Pancreas (tissue), 10 donors: ENCODE measurements around the gene AFG3L2. TPM values are rescaled to one million over a fixed set of nuclear protein-coding genes. Genes with fewer than 3 reads are reported as not detected.

ENCODE experiments used
- ATAC-seq, 4 donors: fragments of 200-7000 bp; cut with Tn5 transposase; one replicate each; pipeline versions ENCODE4 v1.8.0 to v1.9.1; 2020; ENCODE audit warnings: mild to moderate bottlenecking in 4 of 4, moderate library complexity in 4 of 4
- DNase-seq, 6 donors: peaks; one replicate each; pipeline ENCODE4 v3.0.0-alpha.2; 2020
- FAIRE-seq: peaks from 2 replicates; lab custom pipeline; 2012; peaks lifted over from hg19 to GRCh38; lab: Jason Lieb, UNC
- H3K27ac ChIP-seq, 4 donors: fragments of 200-600 bp; sonication (generic); 1 replicate in 3 of 4; 2 replicates in 1 of 4; pipeline versions ENCODE4 v1.5.0 to v1.8.0; 2020
- H3K27me3 ChIP-seq, 4 donors: fragments of 200-600 bp; one replicate each; pipeline ENCODE4 v1.8.0; 2021
- H3K36me3 ChIP-seq, 3 donors: fragments of 200-600 bp; sonication (generic) in 1 of 3; one replicate each; pipeline versions ENCODE4 v1.5.0 to v1.8.0; 2020 to 2021
- H3K4me1 ChIP-seq, 3 donors: fragments of 200-600 bp; one replicate each; pipeline ENCODE4 v1.8.0; 2021
- H3K4me3 ChIP-seq, 4 donors: fragments of 200-600 bp; sonication (generic) in 2 of 4; one replicate each; pipeline versions ENCODE4 v1.5.0 to v1.8.0; 2020 to 2021
- H3K9me3 ChIP-seq, 4 donors: fragments of 200-600 bp; one replicate each; pipeline ENCODE4 v1.8.0; 2021
- WGBS, 2 donors: extraction: QIAGEN DNeasy Blood & Tissue Kit; methylation state at CpG; one replicate each; pipeline ENCODE4 v1.1.7; 2013; 5-methylcytosine and 5-hydroxymethylcytosine counted together
- intact Hi-C, 3 donors: fragments of 100-400 bp; cut with DNase I; formaldehyde crosslinking; loops; one replicate each; pipeline versions ENCODE4 v1.11.1 to v1.14.2; 2022
- polyA plus RNA-seq, 2 donors: library from polyadenylated mRNA; stranded (reverse); fragments of 200-250 nt; gene quantifications; one replicate each; pipeline ENCODE4 v1.2.3, GENCODE V29; 2013
- total RNA-seq, 6 donors: library from RNA; stranded (reverse); fragmentation: NEBNext Ultra II Directional in 4 of 6; extraction: Animal tissue kit (Norgen Biotek cat#: 25700) in 4 of 6; gene quantifications; one replicate each; pipeline versions ENCODE4 v1.2.1 to v1.2.4, GENCODE V29; 2021 to 2023
- TF ChIP-seq, protein P1 (sequence below), 4 donors: fragments of 200-600 bp; sonication (generic) in 3 of 4; IDR thresholded peaks; one replicate each; pipeline versions ENCODE4 v1.5.0 to v1.8.0; 2021; ENCODE audit warnings: antibody characterized with exemption in 4 of 4
- donor health status: healthy with polysubstance abuse.
- donor health status: DM: no; HTN: no; CAD: no; lungs with moderate emphysema.
- donor health status: DM: no; HTN: no; CAD: no.
- donor health status: control.
- donor health status: control.
- donor health status: Bipolar disorder and iron deficiency.
- donor health status: DM: yes; HTN: yes; CAD: no.
- donor health status: DM: no; HTN: no; CAD: no.
- donor health status: DM: no; HTN: no; CAD: no.
- donor health status: DM: yes; HTN: yes; CAD: no.

The AFG3L2 gene
- total and polyA plus RNA-seq, 8 donors: 13.6 to 31.1 (median 23.4) TPM

GRCh38 chr18:12279781-12280531 lies 97.1 kb downstream of the AFG3L2 start:
- H3K4me1 ChIP-seq: no peaks in the 10 kb centered on the region
- 83% methylated on average over 16 of the region's 16 CpGs for WGBS, 2 donors
- H3K4me3 ChIP-seq: no peak overlapping the region
- TF ChIP-seq, protein P1, sequence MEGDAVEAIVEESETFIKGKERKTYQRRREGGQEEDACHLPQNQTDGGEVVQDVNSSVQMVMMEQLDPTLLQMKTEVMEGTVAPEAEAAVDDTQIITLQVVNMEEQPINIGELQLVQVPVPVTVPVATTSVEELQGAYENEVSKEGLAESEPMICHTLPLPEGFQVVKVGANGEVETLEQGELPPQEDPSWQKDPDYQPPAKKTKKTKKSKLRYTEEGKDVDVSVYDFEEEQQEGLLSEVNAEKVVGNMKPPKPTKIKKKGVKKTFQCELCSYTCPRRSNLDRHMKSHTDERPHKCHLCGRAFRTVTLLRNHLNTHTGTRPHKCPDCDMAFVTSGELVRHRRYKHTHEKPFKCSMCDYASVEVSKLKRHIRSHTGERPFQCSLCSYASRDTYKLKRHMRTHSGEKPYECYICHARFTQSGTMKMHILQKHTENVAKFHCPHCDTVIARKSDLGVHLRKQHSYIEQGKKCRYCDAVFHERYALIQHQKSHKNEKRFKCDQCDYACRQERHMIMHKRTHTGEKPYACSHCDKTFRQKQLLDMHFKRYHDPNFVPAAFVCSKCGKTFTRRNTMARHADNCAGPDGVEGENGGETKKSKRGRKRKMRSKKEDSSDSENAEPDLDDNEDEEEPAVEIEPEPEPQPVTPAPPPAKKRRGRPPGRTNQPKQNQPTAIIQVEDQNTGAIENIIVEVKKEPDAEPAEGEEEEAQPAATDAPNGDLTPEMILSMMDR (IDR thresholded peaks at IDR 0.05): no peak
- DNase-seq (no peak), ATAC-seq (no peak), FAIRE-seq (no peak)
- peak overlapping the region in 2 of 4 donors; percentile 44 to 59 for H3K27ac ChIP-seq
- intact Hi-C loops: no loop called here
- no peaks in the 10 kb centered on the region for H3K9me3 ChIP-seq
- no peaks in the 10 kb centered on the region for H3K36me3 ChIP-seq
- H3K27me3 ChIP-seq: no peaks in the 10 kb centered on the region

Other genes with a start within 250 kb of the AFG3L2 start
- under 1 TPM in 2 of 6 donors, not detected in 4; 0.35 to 0.64 TPM for gene CIDEA, start 122.9 kb downstream of the AFG3L2 start, total RNA-seq
- gene CIDEA, start 122.9 kb downstream of the AFG3L2 start, polyA plus RNA-seq: 1 to 10 TPM in 1 of 2 donors, not detected in 1; 3.5 TPM
- 10 to 100 TPM; 18.0 to 33.6 (median 22.9) TPM for gene TUBB6, start 69.0 kb downstream of the AFG3L2 start, total RNA-seq
- gene TUBB6, start 69.0 kb downstream of the AFG3L2 start, polyA plus RNA-seq: 10 to 100 TPM; 34.0 to 35.0 TPM
- gene PRELID3A, start 30.7 kb upstream of the AFG3L2 start, total RNA-seq: 1 to 10 TPM in 2 of 6 donors, under 1 TPM in 4; 0.32 to 1.7 (median 0.78) TPM
- gene PRELID3A, start 30.7 kb upstream of the AFG3L2 start, polyA plus RNA-seq: 1 to 10 TPM in 1 of 2 donors, under 1 TPM in 1; 0.87 to 1.1 TPM